Colonic mucosa (tissue), 4 donors: ENCODE results near the gene TUBA8. TPM values are rescaled to one million over a fixed set of nuclear protein-coding genes. Genes with fewer than 3 reads are reported as not detected.
"Not testable (repeated sequence)": the region's sequence is repeated elsewhere in the genome, so short reads cannot be mapped to it uniquely, and the experiment has no call there.

Source experiments
- DNase-seq: peaks from one replicate; pipeline ENCODE4 v3.0.0-alpha.2; 2020
- H3K27ac ChIP-seq: fragments of 200-600 bp; one replicate; pipeline ENCODE4 v1.8.0; 2021
- H3K27me3 ChIP-seq: fragments of 200-600 bp; one replicate; pipeline ENCODE4 v1.8.0; 2021
- H3K36me3 ChIP-seq: fragments of 200-600 bp; one replicate; pipeline ENCODE4 v1.8.0; 2021
- H3K4me1 ChIP-seq: fragments of 200-600 bp; one replicate; pipeline ENCODE4 v1.8.0; 2021; ENCODE audit warnings: mild to moderate bottlenecking
- H3K4me3 ChIP-seq: fragments of 200-600 bp; one replicate; pipeline ENCODE4 v1.8.0; 2021
- H3K9ac ChIP-seq, 2 donors: one replicate each; pipeline ENCODE4 v1.7.0; 2013; ENCODE audit warnings: control low read depth in 2 of 2, low read depth in 2 of 2, low read length in 2 of 2
- H3K9me3 ChIP-seq: fragments of 200-600 bp; one replicate; pipeline ENCODE4 v1.8.0; 2021
- intact Hi-C: fragments of 100-400 bp; cut with DNase I; formaldehyde crosslinking; loops from one replicate; pipeline ENCODE4 v1.14.1; 2022
- total RNA-seq, 2 donors: library from RNA; stranded (reverse); fragmentation: NEBNext Ultra II Directional in 1 of 2; extraction: Animal tissue kit (Norgen Biotek cat#: 25700) in 1 of 2; gene quantifications; one replicate each; pipeline ENCODE4 v1.2.1, GENCODE V29; 2021
- TF ChIP-seq, protein P1 (sequence below): fragments of 200-600 bp; IDR thresholded peaks from one replicate; pipeline ENCODE4 v1.8.0; 2022; ENCODE audit warnings: antibody characterized with exemption, mild to moderate bottlenecking
- donor health status: healthy.
- donor health status: DM: no; HTN: no; CAD: no.
- donor health status: DM: no; HTN: no; CAD: no.

The TUBA8 gene
- total RNA-seq, 2 donors from 2014 or later = 1.6 TPM

GRCh38 chr22:18154821-18155390 is 44.3 kb downstream of the TUBA8 start:
- Histone ChIP-seq H3K4me1 (peaks cover 7% of the 10 kb centered on the region), H3K27ac (no peak overlapping the region), H3K27me3 (no peaks in the 10 kb centered on the region), H3K4me3 (no peak overlapping the region), H3K36me3 (no peaks in the 10 kb centered on the region), H3K9ac (no peak overlapping the region), H3K9me3 (no peaks in the 10 kb centered on the region)
- intact Hi-C loops = no loop called here
- TF ChIP-seq, protein P1, sequence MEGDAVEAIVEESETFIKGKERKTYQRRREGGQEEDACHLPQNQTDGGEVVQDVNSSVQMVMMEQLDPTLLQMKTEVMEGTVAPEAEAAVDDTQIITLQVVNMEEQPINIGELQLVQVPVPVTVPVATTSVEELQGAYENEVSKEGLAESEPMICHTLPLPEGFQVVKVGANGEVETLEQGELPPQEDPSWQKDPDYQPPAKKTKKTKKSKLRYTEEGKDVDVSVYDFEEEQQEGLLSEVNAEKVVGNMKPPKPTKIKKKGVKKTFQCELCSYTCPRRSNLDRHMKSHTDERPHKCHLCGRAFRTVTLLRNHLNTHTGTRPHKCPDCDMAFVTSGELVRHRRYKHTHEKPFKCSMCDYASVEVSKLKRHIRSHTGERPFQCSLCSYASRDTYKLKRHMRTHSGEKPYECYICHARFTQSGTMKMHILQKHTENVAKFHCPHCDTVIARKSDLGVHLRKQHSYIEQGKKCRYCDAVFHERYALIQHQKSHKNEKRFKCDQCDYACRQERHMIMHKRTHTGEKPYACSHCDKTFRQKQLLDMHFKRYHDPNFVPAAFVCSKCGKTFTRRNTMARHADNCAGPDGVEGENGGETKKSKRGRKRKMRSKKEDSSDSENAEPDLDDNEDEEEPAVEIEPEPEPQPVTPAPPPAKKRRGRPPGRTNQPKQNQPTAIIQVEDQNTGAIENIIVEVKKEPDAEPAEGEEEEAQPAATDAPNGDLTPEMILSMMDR = no peak
- no peak for DNase-seq

- H3K27ac ChIP-seq, H3K9me3 ChIP-seq, intact Hi-C loops, H3K27me3 ChIP-seq, DNase-seq, H3K4me3 ChIP-seq, H3K4me1 ChIP-seq, H3K9ac ChIP-seq, H3K36me3 ChIP-seq: not testable (repeated sequence)
Observed at GRCh38 chr22:18155546-18155945, 44.9 kb downstream of the TUBA8 start.

- TF ChIP-seq, protein P1 = peak; percentile 58
- Histone ChIP-seq H3K27ac (peak overlapping the region; percentile 50), H3K36me3 (no peaks in the 10 kb centered on the region), H3K9me3 (no peaks in the 10 kb centered on the region), H3K4me1 (no peaks in the 10 kb centered on the region), H3K4me3 (no peak overlapping the region), H3K27me3 (no peaks in the 10 kb centered on the region), H3K9ac (no peak overlapping the region)
- intact Hi-C loops = no loop called here
- DNase-seq = peak; percentile 74
Observed at GRCh38 chr22:18156878-18157713, 46.5 kb downstream of the TUBA8 start.

- H3K9me3 ChIP-seq = no peaks in the 10 kb centered on the region
- H3K27me3 ChIP-seq = no peaks in the 10 kb centered on the region
- no peaks in the 10 kb centered on the region for H3K36me3 ChIP-seq
- no peak overlapping the region for H3K9ac ChIP-seq
- no peaks in the 10 kb centered on the region for H3K4me1 ChIP-seq
- no peak for DNase-seq
- TF ChIP-seq, protein P1 = no peak
- intact Hi-C loops = no loop called here
- H3K4me3 ChIP-seq = no peak overlapping the region
- peak overlapping the region; percentile 50 for H3K27ac ChIP-seq
Observed at GRCh38 chr22:18157714-18158028, 47.1 kb downstream of the TUBA8 start.

GRCh38 chr22:18160641-18161040 is 50.0 kb downstream of the TUBA8 start:
- H3K27ac ChIP-seq, H3K9ac ChIP-seq, intact Hi-C loops, H3K36me3 ChIP-seq, H3K4me1 ChIP-seq, H3K4me3 ChIP-seq, H3K9me3 ChIP-seq, DNase-seq, H3K27me3 ChIP-seq: not testable (repeated sequence)

DNA sequence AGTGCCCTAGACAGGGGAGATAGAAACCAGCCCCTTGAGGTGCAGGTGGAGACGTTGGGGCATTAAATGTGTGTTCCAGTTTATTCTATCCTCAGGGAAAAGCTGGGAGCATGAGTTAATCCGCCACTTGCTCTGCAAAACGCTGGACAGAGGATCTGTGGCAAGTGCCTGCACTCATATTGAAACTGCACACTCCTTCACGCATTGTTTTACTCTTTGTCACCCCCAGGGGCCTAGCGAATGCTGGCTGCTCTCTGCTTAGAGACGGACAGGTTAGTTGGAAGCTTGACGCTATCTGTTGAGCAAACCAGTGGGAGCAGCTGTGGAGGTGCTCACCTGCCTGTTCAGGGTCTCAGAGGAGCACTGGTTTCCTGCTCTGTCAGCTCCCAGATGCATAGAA is 53.2 kb downstream of the TUBA8 start:
- H3K4me3 ChIP-seq, H3K9me3 ChIP-seq, H3K4me1 ChIP-seq, intact Hi-C loops, H3K36me3 ChIP-seq, H3K27ac ChIP-seq, DNase-seq, H3K27me3 ChIP-seq, H3K9ac ChIP-seq: not testable (repeated sequence)

DNA sequence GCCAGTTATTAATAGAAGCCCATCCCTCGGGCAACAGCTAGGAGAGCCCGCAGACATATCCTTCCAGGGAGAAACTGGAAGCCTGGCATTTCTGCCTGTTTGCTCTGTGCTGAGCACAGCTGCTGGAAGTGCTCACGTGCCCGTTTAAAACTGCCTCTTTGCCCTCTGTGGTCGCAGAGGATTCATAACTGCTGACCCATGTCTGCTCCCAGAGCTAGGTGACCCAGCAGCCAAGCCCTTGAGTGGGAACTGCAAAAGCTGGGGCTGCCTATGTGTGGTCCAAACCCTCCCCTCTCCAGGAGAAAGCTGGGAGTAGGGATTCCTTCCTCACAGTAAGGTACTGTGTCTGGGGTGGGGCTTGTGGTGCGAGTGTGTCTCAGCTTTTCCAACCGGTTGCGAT is 54.0 kb downstream of the TUBA8 start:
- H3K9ac ChIP-seq, H3K4me1 ChIP-seq, H3K27me3 ChIP-seq, DNase-seq, H3K36me3 ChIP-seq, H3K27ac ChIP-seq, intact Hi-C loops, H3K9me3 ChIP-seq, H3K4me3 ChIP-seq: not testable (repeated sequence)

- H3K4me1 ChIP-seq, intact Hi-C loops, H3K36me3 ChIP-seq, DNase-seq, H3K4me3 ChIP-seq, H3K9me3 ChIP-seq, H3K27ac ChIP-seq, H3K9ac ChIP-seq, H3K27me3 ChIP-seq: not testable (repeated sequence)
Observed at GRCh38 chr22:18165356-18165755, 54.7 kb downstream of the TUBA8 start.

GRCh38 chr22:18170284-18170683 is 59.7 kb downstream of the TUBA8 start:
- H3K27me3 ChIP-seq, H3K4me1 ChIP-seq, H3K9me3 ChIP-seq, H3K4me3 ChIP-seq, intact Hi-C loops, H3K27ac ChIP-seq, H3K36me3 ChIP-seq, H3K9ac ChIP-seq, DNase-seq: not testable (repeated sequence)

DNA sequence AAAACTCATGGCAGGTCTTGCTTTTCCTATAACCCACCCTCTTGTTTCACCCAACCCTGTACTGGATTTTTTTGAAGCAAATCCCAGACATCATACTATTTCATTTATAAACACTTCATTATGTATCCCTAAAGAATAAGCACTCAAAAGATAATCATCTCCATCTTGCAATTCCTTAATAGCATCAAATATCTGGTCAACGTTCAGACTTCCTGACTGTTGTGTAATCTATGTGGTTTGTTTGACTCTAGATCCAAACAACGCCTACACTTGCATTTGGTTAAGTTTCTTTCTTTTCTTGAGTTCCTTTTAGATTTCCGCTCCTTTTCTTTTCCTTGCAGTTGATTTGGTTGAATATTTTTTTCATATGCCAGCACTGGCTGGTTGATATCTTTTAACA is 61.6 kb downstream of the TUBA8 start:
- H3K27me3 ChIP-seq, H3K36me3 ChIP-seq, H3K27ac ChIP-seq, intact Hi-C loops, H3K4me1 ChIP-seq, H3K4me3 ChIP-seq, H3K9me3 ChIP-seq, H3K9ac ChIP-seq, DNase-seq: not testable (repeated sequence)

- H3K4me3 ChIP-seq, intact Hi-C loops, H3K36me3 ChIP-seq, H3K4me1 ChIP-seq, DNase-seq, H3K27ac ChIP-seq, H3K9ac ChIP-seq, H3K9me3 ChIP-seq, H3K27me3 ChIP-seq: not testable (repeated sequence)
Observed at GRCh38 chr22:18172776-18173175, 62.2 kb downstream of the TUBA8 start.
